ENCODE results near the gene ARHGEF39. TPM values are rescaled to one million over a fixed set of nuclear protein-coding genes. Genes with fewer than 3 reads are reported as not detected.

Gene ARHGEF39
- total and polyA plus RNA-seq, 4 donors = 0.47 to 1.4 (median 1.3) TPM

GRCh38 chr9:35669331-35670145, 4.5 kb upstream of the ARHGEF39 start:
- H3K36me3 ChIP-seq (ENCODE audit: control insufficient read depth in 4 of 4, insufficient read depth in 4 of 4, low read length in 4 of 4) = no peaks in the 10 kb centered on the region
- H3K27me3 ChIP-seq (ENCODE audit: control insufficient read depth in 3 of 3, insufficient read depth in 3 of 3, low read length in 2 of 3) = no peaks in the 10 kb centered on the region
- peaks cover 0 to 1% (median 0%) of the 10 kb centered on the region in 4 donors for H3K9me3 ChIP-seq (ENCODE audit: control insufficient read depth in 4 of 4, insufficient read depth in 3 of 4, low read length in 3 of 4)
- H3K4me1 ChIP-seq (ENCODE audit: control insufficient read depth in 5 of 5, insufficient read depth in 5 of 5, low read length in 5 of 5) = peaks cover 0 to 17% (median 0%) of the 10 kb centered on the region in 5 donors
- no peak overlapping the region for H3K27ac ChIP-seq (ENCODE audit: low read depth in 1 of 2, low read length in 1 of 2)
- ATAC-seq (ENCODE audit: insufficient read depth, low FRiP score) = no peak
- no peak overlapping the region for H3K4me3 ChIP-seq
- no peak overlapping the region for H3K9ac ChIP-seq (ENCODE audit: insufficient read depth in 1 of 2, low read length in 2 of 2)
- 66 to 81% methylated on average over 6 of the region's 6 CpGs for WGBS, 2 donors
- TF ChIP-seq CTCF (IDR thresholded peaks at IDR 0.05; ENCODE audit: control extremely low read depth, extremely low read depth) = no peak
- no peak for DNase-seq

- ATAC-seq (ENCODE audit: insufficient read depth, low FRiP score) (no peak), DNase-seq (no peak)
- no peak for TF ChIP-seq CTCF (IDR thresholded peaks at IDR 0.05; ENCODE audit: control extremely low read depth, extremely low read depth)
- H3K27ac ChIP-seq (ENCODE audit: low read depth in 1 of 2, low read length in 1 of 2) = no peak overlapping the region
- no peaks in the 10 kb centered on the region for H3K27me3 ChIP-seq (ENCODE audit: control insufficient read depth in 3 of 3, insufficient read depth in 3 of 3, low read length in 2 of 3)
- H3K9me3 ChIP-seq (ENCODE audit: control insufficient read depth in 4 of 4, insufficient read depth in 3 of 4, low read length in 3 of 4) = peaks cover 0 to 1% (median 0%) of the 10 kb centered on the region in 4 donors
- WGBS, 2 donors = 97 to 100% methylated on average over 3 of the region's 3 CpGs
- no peak overlapping the region for H3K4me3 ChIP-seq
- peaks cover 0 to 20% (median 0%) of the 10 kb centered on the region in 5 donors for H3K4me1 ChIP-seq (ENCODE audit: control insufficient read depth in 5 of 5, insufficient read depth in 5 of 5, low read length in 5 of 5)
- no peak overlapping the region for H3K9ac ChIP-seq (ENCODE audit: insufficient read depth in 1 of 2, low read length in 2 of 2)
- no peaks in the 10 kb centered on the region for H3K36me3 ChIP-seq (ENCODE audit: control insufficient read depth in 4 of 4, insufficient read depth in 4 of 4, low read length in 4 of 4)
Observed at GRCh38 chr9:35667939-35668338, 2.9 kb upstream of the ARHGEF39 start.

- no peak for TF ChIP-seq CTCF (IDR thresholded peaks at IDR 0.05; ENCODE audit: control extremely low read depth, extremely low read depth)
Observed at GRCh38 chr9:35666549-35666948, 1.6 kb upstream of the ARHGEF39 start.

More at GRCh38 chr9:35666549-35666948, 1.6 kb upstream of the ARHGEF39 start:
- WGBS, 2 donors = 93 to 94% methylated on average over 5 of the region's 5 CpGs
- Histone ChIP-seq H3K9ac (ENCODE audit: insufficient read depth in 1 of 2, low read length in 2 of 2) (no peak overlapping the region), H3K27me3 (ENCODE audit: control insufficient read depth in 3 of 3, insufficient read depth in 3 of 3, low read length in 2 of 3) (no peaks in the 10 kb centered on the region), H3K36me3 (ENCODE audit: control insufficient read depth in 4 of 4, insufficient read depth in 4 of 4, low read length in 4 of 4) (peaks cover 0 to 3% (median 3%) of the 10 kb centered on the region in 4 donors), H3K27ac (ENCODE audit: low read depth in 1 of 2, low read length in 1 of 2) (no peak overlapping the region), H3K4me3 (no peak overlapping the region), H3K4me1 (ENCODE audit: control insufficient read depth in 5 of 5, insufficient read depth in 5 of 5, low read length in 5 of 5) (peaks cover 0 to 20% (median 0%) of the 10 kb centered on the region in 5 donors), H3K9me3 (ENCODE audit: control insufficient read depth in 4 of 4, insufficient read depth in 3 of 4, low read length in 3 of 4) (peaks cover 0 to 1% (median 0%) of the 10 kb centered on the region in 4 donors)
- ATAC-seq (ENCODE audit: insufficient read depth, low FRiP score) (no peak), DNase-seq (no peak)
